Activated T-cell treated with anti-CD3 and anti-CD28 coated beads, Interleukin-2, amount 50 U/mL, for 72 hours (primary cell): ENCODE results near the gene CAPRIN1. TPM values are rescaled to one million over a fixed set of nuclear protein-coding genes. Genes with fewer than 3 reads are reported as not detected.
A peak's percentile ranks its signal among the peaks of the same experiment; 100 is the strongest.
"Not testable (repeated sequence)": the region's sequence is repeated elsewhere in the genome, so short reads cannot be mapped to it uniquely, and the experiment has no call there.

Experiments used
- ATAC-seq, 2 donors: fragments of 150-1000 bp; cut with Tn5 transposase; replicated peaks in 1 of 2; 2 replicates each; pipeline ENCODE4 v1.10.0; 2021; ENCODE audit warnings: moderate library complexity in 2 of 2, mild to moderate bottlenecking in 1 of 2
- DNase-seq, 2 donors: peaks; one replicate each; pipeline ENCODE4 v3.0.0; 2021 to 2022; ENCODE audit warnings: mixed read lengths in 1 of 2
- H3K27ac Mint-ChIP-seq: one replicate; pipeline ENCODE4 v1.8.0; 2022; ENCODE audit warnings: mild to moderate bottlenecking, moderate library complexity, mixed read lengths
- H3K27me3 Mint-ChIP-seq: one replicate; pipeline ENCODE4 v1.8.0; 2022; ENCODE audit warnings: low read depth, mixed read lengths
- H3K36me3 Mint-ChIP-seq, 2 donors: one replicate each; pipeline ENCODE4 v1.8.0; 2022; ENCODE audit warnings: mixed read lengths in 2 of 2, mild to moderate bottlenecking in 1 of 2; ENCODE audit not compliant: insufficient read depth in 2 of 2
- H3K4me1 Mint-ChIP-seq: one replicate; pipeline ENCODE4 v1.8.0; 2022; ENCODE audit warnings: low read depth, mixed read lengths
- H3K4me3 Mint-ChIP-seq, 2 donors: one replicate each; pipeline ENCODE4 v1.8.0; 2022; ENCODE audit warnings: mild to moderate bottlenecking in 2 of 2, mixed read lengths in 2 of 2, moderate library complexity in 2 of 2
- H3K9me3 Mint-ChIP-seq, 2 donors: one replicate each; pipeline ENCODE4 v1.8.0; 2022; ENCODE audit warnings: mixed read lengths in 2 of 2
- total RNA-seq, 2 donors: library from RNA; stranded (reverse); gene quantifications; one replicate each; pipeline ENCODE4 v1.2.3, GENCODE V29; 2022

Gene CAPRIN1
- total RNA-seq, 2 donors from 2014 or later: 170 to 190 TPM

DNA sequence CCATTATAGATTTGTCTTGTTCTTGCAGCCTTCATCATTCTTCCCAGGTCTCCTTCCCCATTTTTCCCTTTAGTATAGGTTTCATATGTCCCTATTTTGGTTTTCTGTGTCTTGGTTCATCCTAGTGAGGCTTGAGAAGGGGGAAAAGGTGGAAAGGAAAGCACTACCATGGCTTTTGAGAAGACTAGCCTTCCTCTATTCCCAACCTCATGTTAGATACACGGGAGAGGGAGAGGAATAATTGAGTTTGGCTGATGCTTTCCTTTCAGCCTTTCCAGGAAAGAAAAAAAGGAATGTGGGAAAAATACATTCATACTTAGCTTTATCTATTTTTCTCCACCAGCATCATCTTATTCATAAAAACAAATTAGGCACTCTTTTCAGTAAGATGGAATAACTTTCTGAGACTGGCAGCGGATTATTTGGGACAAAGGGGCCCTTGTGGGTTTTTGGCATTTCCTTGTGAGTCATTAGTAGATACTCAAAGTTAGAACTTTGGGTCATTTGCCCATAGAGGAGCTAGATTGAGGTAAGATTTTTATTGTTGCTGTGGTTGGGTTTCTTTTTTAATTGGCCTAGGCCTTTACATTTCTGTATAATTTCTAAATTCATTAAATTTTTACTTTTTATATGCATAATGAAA, 23.8 kb downstream of the CAPRIN1 start:
- no peak for ATAC-seq
- no peaks in the 10 kb centered on the region for H3K9me3 Mint-ChIP-seq
- H3K36me3 Mint-ChIP-seq: peaks cover 5 to 18% of the 10 kb centered on the region in 2 donors
- no peak for DNase-seq
- no peak overlapping the region for H3K4me3 Mint-ChIP-seq
- H3K4me1 Mint-ChIP-seq: peaks cover 32% of the 10 kb centered on the region
- H3K27me3 Mint-ChIP-seq: no peaks in the 10 kb centered on the region
- H3K27ac Mint-ChIP-seq: peak overlapping the region; percentile 10

DNA sequence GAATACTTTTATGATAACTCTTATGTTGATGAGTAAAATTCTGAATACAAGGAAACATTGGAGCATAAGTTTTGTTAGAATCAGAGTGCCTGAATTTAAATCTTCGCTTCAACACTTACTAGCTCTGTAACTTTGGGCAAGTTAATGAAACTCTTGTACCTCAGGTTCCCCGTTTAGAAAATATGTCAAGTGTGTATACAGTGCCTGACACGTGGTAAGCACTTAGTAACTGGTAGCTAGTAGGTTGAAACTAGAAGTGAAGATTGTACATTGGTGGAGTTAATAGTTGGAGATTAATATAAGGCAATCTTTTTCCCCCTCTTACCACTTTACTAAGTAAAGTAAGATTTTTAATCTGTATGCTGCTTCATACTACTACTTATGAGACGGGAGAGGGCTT, 29.1 kb downstream of the CAPRIN1 start:
- H3K4me1 Mint-ChIP-seq: peaks cover 15% of the 10 kb centered on the region
- no peaks in the 10 kb centered on the region for H3K27me3 Mint-ChIP-seq
- DNase-seq (no peak), ATAC-seq (no peak)
- H3K9me3 Mint-ChIP-seq: no peaks in the 10 kb centered on the region
- H3K36me3 Mint-ChIP-seq: peaks cover 12 to 30% of the 10 kb centered on the region in 2 donors
- no peak overlapping the region for H3K4me3 Mint-ChIP-seq
- peak overlapping the region; percentile 6 for H3K27ac Mint-ChIP-seq

DNA sequence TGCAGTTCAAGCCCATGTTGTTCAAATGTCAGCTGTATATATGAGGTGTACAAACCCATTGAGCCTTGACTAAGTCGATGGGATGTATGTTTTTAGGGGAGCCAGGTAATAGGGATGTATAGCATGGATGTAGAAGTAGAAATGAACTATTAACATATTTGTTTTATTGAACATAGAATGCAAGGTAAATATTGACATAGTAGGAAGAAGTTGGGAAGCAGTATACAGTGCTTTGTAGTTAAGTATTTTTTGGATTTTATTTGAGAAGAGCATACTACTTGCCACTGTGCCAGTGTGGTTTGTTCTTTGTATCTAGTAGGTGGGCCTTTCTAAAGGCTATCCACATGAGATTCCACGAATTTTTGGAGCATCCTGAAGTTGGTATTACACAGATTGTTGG, 33.1 kb downstream of the CAPRIN1 start:
- H3K36me3 Mint-ChIP-seq: peaks cover 15 to 36% of the 10 kb centered on the region in 2 donors
- DNase-seq: no peak
- ATAC-seq: no peak
- peaks cover 17% of the 10 kb centered on the region for H3K4me1 Mint-ChIP-seq
- no peaks in the 10 kb centered on the region for H3K9me3 Mint-ChIP-seq
- no peaks in the 10 kb centered on the region for H3K27me3 Mint-ChIP-seq
- no peak overlapping the region for H3K4me3 Mint-ChIP-seq
- H3K27ac Mint-ChIP-seq: peak overlapping the region; percentile 7

DNA sequence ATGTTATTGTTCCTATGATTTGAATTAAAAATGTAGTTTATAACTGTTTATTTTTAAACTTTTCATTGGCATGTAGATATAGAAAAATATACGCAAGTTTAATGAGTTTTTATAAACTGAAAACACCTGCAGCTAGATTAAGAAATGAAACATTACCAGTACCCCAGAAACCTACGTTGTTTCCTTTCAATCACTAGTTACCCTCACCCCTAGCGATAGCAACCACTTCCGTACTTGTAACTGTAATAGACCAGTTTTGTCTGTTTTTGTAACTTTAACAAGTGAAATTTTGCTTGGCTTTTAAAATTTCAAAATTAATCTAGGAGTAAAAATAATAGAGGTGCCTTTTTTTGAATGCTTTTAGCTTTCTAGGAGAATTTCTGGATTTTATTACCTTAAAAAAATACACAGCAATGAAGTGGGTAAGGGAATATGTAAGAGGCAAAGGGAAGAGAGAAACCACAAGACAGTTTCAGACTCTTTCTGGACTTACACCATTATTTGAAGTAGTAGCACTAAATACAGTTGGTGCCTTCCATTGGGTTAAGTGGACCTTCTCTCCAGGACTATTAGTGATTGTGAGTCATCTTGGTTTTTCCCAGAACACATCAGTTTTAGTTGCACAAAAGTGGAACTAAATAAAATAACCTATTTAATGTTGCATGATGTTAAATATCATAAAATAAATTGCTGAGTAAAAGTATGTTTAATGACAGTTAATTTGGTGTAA, 35.2 kb downstream of the CAPRIN1 start:
- peaks cover 17% of the 10 kb centered on the region for H3K4me1 Mint-ChIP-seq
- peak overlapping the region in 1 of 2 donors; percentile 60 for H3K4me3 Mint-ChIP-seq
- DNase-seq (no peak), ATAC-seq (peak in 1 of 2 donors; percentile 69)
- no peaks in the 10 kb centered on the region for H3K9me3 Mint-ChIP-seq
- no peaks in the 10 kb centered on the region for H3K27me3 Mint-ChIP-seq
- H3K36me3 Mint-ChIP-seq: peaks cover 16 to 44% of the 10 kb centered on the region in 2 donors
- peak overlapping the region; percentile 94 for H3K27ac Mint-ChIP-seq

DNA sequence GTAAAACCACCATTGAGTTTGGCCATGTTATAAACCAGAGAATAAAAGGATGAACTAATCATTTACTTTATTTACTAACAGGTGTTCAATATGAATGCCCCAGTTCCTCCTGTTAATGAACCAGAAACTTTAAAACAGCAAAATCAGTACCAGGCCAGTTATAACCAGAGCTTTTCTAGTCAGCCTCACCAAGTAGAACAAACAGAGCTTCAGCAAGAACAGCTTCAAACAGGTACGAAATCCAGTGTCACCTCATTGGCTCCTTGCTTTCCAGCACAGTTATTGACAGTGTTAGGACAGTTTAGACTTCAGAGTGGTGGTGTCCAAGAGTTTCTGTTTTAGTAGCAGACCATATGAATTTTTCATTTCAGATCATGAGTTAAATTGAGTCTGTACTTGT, 40.3 kb downstream of the CAPRIN1 start:
- Mint-ChIP-seq H3K36me3 (peaks cover 11 to 40% of the 10 kb centered on the region in 2 donors), H3K27ac (peak overlapping the region; percentile 88), H3K27me3 (no peaks in the 10 kb centered on the region), H3K9me3 (no peaks in the 10 kb centered on the region), H3K4me1 (no peaks in the 10 kb centered on the region), H3K4me3 (no peak overlapping the region)
- ATAC-seq (peak in 1 of 2 donors; percentile 25), DNase-seq (no peak)

DNA sequence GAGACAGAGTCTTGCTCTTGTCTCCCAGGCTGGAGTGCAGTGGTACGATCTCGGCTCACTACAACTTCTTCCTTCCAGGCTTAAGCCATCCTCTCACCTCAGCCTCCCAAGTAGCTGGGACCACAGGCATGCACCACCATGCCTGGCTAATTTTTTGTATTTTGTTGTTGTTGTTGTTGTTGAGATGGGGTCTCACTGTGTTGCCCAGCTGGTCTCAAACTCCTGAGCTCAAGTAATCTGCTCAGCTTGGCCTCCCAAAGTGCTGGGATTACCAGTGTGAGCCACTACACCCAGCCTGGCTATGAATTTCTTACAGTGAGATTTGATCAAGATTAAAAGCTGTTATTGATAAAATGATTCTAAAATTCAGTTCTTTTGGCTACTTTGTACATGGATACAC, 43.4 kb downstream of the CAPRIN1 start:
- not testable (repeated sequence) for H3K9me3 Mint-ChIP-seq, H3K4me3 Mint-ChIP-seq, H3K4me1 Mint-ChIP-seq, ATAC-seq, DNase-seq, H3K27me3 Mint-ChIP-seq
- H3K36me3 Mint-ChIP-seq: peaks cover 9 to 42% of the 10 kb centered on the region in 2 donors
- H3K27ac Mint-ChIP-seq: peak overlapping the region; percentile 88

DNA sequence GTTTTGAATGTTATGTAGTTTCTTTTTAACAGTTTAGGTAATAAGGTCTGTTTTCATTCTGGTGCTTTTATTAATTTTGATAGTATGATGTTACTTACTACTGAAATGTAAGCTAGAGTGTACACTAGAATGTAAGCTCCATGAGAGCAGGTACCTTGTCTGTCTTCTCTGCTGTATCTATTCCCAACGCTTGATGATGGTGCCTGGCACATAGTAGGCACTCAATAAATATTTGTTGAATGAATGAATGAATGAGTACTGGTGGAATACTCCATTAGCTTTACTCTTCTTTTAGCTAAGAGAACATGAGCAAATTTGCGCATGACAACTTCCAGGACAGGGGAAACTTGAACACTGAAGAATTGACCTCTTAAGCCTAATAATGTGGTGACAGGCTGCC, 47.3 kb downstream of the CAPRIN1 start:
- no peak for DNase-seq
- Mint-ChIP-seq H3K4me3 (no peak overlapping the region), H3K27ac (no peak overlapping the region), H3K9me3 (no peaks in the 10 kb centered on the region), H3K27me3 (no peaks in the 10 kb centered on the region), H3K36me3 (peaks cover 4 to 25% of the 10 kb centered on the region in 2 donors), H3K4me1 (peaks cover 4% of the 10 kb centered on the region)
- ATAC-seq: no peak

DNA sequence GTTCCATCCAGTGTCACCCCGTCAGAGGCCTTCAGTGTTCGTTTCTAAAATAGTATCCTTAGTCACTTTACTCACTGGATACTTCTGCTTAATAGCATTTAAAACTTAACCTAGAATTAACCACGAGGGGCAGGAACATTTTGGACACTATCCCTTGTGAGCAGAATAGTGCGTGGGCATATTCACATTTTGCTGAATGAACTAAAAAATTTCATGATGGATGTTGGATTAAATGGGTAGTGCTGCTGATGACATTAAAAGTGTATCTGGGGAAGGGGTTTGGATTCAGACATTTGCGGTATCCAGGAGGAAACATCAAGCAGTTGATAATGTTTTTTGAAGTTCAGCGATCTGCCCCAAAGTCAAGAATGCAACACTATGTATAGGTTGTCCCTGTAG, 53.1 kb downstream of the CAPRIN1 start:
- Mint-ChIP-seq H3K9me3 (no peaks in the 10 kb centered on the region), H3K27me3 (no peaks in the 10 kb centered on the region), H3K4me1 (peaks cover 49% of the 10 kb centered on the region), H3K4me3 (peak overlapping the region; percentile 94 to 97), H3K27ac (peak overlapping the region; percentile 96), H3K36me3 (peaks cover 10 to 21% of the 10 kb centered on the region in 2 donors)
- DNase-seq (no peak), ATAC-seq (no peak)

DNA sequence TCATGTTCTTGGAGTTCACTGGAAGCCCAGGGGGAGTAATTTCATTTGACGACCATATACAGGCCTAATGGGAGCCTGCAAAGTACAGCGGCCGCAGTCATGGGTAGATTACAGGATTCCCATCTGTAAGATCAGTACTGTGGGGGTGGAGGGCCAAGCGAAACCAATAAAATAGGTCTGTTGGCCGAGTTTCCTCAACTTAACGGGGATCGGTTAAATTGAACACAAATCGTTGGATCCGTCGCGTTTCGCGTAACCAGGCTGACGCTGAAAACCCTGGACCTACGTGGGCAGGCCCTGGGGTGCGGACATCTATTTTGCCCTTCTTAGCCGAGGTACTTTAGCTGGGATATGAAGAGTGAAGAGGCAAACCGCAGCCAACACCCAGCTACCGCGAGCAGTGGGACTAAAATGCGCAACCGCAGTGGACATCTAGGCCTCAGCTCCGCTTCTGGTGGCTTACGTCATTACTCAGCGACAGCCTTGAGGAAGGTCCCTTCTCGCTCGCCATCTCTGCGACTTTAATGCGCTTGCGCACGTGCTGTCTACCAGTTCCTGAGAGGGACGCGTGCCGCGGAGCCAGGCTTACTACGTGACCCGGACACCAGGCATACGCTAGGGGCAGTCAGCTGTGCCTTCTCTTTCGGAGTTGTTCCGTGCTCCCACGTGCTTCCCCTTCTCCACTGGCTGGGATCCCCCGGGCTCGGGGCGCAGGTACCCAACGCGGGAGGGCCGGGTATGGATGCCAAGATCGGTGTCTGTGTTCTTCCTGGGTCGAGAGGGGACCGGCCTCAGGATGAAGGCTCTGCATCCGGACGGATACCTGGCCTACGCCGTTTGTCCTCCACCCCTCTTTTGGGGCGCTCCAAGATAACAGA, 53.8 kb downstream of the CAPRIN1 start, which contains the start of gene NAT10:
Gene NAT10 (plus strand): TSS at position 551 of the 878 bp plus-strand sequence. CDS start 2,597 bp downstream, outside the sequence.
- peaks cover 13 to 24% of the 10 kb centered on the region in 2 donors for H3K36me3 Mint-ChIP-seq
- no peaks in the 10 kb centered on the region for H3K9me3 Mint-ChIP-seq
- peak within 1 kb of the TSS; percentile 96 for H3K27ac Mint-ChIP-seq
- H3K4me3 Mint-ChIP-seq: peak within 1 kb of the TSS; percentile 94 to 97
- H3K27me3 Mint-ChIP-seq: no peaks in the 10 kb centered on the region
- H3K4me1 Mint-ChIP-seq: peaks cover 53% of the 10 kb centered on the region
- DNase-seq (peak; percentile 95 to 98), ATAC-seq (peak; percentile 94 to 95)

DNA sequence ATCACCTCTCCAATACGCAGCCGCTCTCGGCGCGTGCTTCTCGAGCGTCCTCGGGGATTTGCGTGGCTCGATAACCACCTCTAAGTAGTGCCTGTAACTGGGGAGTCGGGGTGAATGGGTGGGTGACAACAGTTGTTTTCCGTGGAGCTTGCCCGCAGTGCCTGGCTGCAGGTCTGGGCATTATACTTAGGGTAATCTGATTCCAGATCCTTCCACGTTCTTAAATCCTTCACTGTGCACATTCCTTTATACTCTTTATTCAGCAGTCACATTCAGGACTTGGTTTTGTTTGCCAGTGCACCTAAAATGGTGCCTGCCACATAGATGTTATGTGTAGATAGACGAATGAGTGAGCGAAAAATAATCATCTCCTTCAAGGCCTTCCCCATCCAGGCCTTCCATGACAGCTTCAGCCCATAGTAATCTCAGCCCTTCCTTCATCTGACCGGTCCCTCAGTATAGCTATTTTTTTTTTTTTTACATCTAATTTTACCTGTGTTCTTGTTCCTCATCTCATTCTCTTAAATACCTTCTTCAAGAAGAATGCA, 54.5 kb downstream of the CAPRIN1 start:
- peaks cover 55% of the 10 kb centered on the region for H3K4me1 Mint-ChIP-seq
- DNase-seq (no peak), ATAC-seq (no peak)
- H3K9me3 Mint-ChIP-seq: no peaks in the 10 kb centered on the region
- no peaks in the 10 kb centered on the region for H3K27me3 Mint-ChIP-seq
- H3K27ac Mint-ChIP-seq: peak overlapping the region; percentile 96
- peaks cover 13 to 26% of the 10 kb centered on the region in 2 donors for H3K36me3 Mint-ChIP-seq
- peak overlapping the region; percentile 94 to 97 for H3K4me3 Mint-ChIP-seq

DNA sequence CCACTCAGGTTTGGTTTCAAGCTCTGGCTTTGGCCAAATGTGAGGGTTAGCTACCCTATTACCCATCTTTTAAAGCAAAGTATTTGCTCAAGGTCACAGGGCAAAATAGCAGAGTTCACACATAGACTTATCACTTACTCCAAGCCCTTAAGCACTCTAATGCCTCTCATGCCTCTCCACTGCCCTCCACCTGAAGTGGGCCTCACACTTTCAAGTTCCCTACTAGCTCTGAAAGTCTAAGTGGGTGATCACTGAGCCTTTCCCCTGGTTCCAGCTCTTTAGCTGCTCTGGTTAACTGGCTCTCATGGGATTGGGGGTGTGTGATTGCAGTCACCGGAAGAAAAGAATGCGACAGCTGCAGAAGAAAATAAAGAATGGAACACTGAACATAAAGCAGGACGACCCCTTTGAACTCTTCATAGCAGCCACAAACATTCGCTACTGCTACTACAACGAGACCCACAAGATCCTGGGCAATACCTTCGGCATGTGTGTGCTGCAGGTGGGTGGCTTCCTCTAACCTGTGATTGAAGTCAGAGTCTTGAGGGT, 60.3 kb downstream of the CAPRIN1 start:
- H3K36me3 Mint-ChIP-seq: peaks cover 20 to 49% of the 10 kb centered on the region in 2 donors
- ATAC-seq (no peak), DNase-seq (no peak)
- peaks cover 37% of the 10 kb centered on the region for H3K4me1 Mint-ChIP-seq
- H3K27ac Mint-ChIP-seq: no peak overlapping the region
- no peaks in the 10 kb centered on the region for H3K9me3 Mint-ChIP-seq
- no peak overlapping the region for H3K4me3 Mint-ChIP-seq
- H3K27me3 Mint-ChIP-seq: no peaks in the 10 kb centered on the region

DNA sequence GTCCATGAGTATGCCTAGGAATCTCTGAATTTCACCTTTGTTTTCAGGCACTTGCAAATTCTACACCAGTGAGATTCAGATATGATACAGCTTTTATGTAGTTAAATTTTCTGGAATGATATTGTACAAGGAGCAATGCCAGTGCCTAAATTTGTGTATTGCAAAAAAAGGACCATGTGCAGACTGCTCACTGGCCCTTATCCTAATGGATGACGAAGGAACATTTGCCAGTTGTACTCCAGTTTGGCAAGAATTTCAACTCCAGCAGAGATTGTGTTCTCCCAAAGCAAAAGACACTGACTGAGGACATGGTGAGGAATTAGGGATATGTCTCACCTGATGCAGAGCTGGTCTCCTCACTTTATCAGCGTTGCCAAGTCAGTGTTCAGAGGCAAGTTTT, 62.5 kb downstream of the CAPRIN1 start:
- Mint-ChIP-seq H3K4me3 (no peak overlapping the region), H3K4me1 (peaks cover 19% of the 10 kb centered on the region), H3K27ac (no peak overlapping the region), H3K36me3 (peaks cover 21 to 53% of the 10 kb centered on the region in 2 donors), H3K9me3 (no peaks in the 10 kb centered on the region), H3K27me3 (no peaks in the 10 kb centered on the region)
- no peak for ATAC-seq
- no peak for DNase-seq
